Activated naive CD4-positive, alpha-beta T cell (primary cell): ENCODE results near the gene MAD2L1.
"Not testable (repeated sequence)": the region's sequence is repeated elsewhere in the genome, so short reads cannot be mapped to it uniquely, and the experiment has no call there.

ENCODE experiments used
- DNase-seq, 4 experiments: peaks; one replicate each; lab custom pipeline; 2025; lab: John Stamatoyannopoulos, UW

MAD2L1 gene

GRCh38 chr4:120066517-120067340 lies at the start of gene MAD2L1:
Gene MAD2L1 (minus strand): TSS chr4:120066848. CDS start chr4:120066734, 114 bp downstream.
- DNase-seq: peak; percentile 94 to 98 (median 98)

DNA sequence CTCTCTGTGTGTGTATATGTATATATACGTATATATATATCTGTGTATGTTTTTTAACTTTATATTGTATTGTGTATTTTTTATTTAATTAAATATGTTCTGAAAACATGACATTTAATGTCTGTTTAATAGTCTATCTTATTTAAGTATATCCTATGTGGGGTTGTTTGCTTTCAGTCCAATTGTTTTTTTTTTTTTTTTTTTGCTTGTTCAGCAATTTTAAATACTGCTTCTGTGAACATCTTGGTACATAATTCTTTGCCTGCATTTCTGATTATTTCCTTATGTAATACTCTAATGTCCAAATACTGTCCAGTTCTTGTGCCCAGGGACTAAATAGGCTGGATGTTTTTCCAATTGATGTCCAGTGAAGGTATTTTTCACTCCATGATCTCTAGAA lies 45.1 kb upstream of the MAD2L1 start:
- DNase-seq: no peak

DNA sequence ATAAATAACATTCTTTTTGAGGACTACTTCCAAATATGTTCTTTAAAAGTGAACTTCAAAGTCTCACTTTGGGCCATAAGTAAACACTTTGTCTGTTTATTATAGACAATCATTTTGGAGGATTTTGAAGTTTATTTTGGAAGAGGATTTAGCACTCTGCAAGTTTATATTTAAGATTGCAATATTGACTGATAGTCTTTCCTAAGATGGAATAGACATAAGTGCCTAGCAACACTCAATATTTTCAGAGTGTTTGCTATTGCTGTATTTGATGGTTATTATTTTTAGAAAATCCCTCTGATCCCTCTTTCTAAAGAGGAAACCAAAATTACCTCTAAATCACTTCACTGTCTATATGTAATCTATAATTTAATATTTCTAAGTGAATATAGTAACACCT lies 42.8 kb upstream of the MAD2L1 start:
- no peak for DNase-seq

GRCh38 chr4:120105472-120105871 lies 38.8 kb upstream of the MAD2L1 start:
- no peak for DNase-seq

DNA sequence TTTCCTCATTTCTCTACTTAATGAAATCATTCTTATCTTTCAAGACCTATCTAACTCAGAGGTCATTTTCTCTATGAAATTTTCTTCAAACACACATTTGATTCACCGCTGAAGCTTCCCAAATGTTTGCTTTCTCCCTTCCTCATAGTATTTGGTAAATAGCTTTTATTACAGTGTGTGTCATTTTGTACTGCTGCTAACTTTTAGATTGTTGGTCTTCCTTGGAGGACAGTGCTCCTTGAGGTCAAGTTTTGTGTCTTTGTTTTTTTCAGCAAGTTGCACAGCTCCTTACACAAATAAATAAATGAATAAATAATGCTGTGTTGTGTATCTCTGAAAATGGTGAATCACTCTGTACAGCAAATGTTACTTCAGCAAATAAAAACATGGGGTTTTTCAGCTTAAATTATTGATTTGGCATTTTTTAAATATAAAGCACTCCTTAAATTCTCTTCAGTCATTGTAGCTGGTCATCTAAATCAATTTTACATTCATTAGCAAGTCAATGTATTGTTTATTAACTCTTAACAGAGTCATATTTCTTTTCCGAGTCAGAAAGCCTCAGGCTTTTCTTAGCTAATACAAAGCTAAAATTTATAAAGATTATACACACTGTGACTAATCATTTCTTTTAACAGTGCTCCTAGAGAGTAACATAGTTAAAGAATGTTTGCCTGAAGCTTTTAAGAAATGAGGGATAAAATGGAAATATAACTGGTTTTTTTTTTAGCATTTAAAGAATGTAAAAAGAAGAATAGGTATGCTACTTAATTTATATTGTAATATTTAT lies 30.1 kb upstream of the MAD2L1 start:
- no peak for DNase-seq

DNA sequence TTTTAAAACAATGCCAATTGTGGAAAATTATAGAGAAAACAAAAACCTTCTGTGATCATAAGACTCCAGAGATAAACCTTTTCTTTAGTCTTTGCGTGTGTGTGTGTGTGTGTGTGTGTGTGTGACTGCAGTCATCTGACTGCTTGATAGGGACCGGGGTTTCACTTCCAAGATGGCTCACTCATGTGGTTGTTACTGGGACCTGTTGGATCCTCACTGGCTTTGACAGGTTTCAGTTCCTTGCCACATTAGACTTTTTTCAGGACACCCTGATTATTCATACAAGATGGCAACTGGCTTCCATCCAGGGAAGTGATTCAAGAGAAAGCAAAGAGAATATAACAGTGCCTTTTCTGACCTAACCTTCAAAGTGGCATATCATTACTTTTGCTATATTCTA lies 21.9 kb upstream of the MAD2L1 start:
- DNase-seq: no peak

GRCh38 chr4:120088066-120088465 lies 21.4 kb upstream of the MAD2L1 start:
- not testable (repeated sequence) for DNase-seq

DNA sequence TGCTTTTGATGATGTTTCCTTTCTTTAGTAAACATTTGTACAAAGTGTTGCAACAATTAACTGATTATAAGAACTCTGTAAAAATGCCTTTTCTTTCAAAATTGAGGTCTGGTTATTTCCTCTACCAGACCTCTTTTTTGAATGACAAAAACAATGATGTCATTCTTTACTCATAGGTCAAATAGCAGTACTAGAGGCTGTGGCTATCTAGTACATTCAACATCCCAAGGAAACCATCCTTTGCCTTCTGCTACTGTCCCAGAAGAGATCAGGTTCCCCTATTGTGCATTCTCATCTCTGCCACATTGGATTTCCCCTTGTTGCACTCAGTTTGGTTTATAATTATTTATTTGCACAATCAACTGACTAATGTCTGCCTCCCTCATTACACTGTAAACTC lies 19.1 kb upstream of the MAD2L1 start:
- DNase-seq: no peak

- DNase-seq: no peak
These were observed 17.7 kb upstream of the MAD2L1 start for GRCh38 chr4:120084327-120084726.

DNA sequence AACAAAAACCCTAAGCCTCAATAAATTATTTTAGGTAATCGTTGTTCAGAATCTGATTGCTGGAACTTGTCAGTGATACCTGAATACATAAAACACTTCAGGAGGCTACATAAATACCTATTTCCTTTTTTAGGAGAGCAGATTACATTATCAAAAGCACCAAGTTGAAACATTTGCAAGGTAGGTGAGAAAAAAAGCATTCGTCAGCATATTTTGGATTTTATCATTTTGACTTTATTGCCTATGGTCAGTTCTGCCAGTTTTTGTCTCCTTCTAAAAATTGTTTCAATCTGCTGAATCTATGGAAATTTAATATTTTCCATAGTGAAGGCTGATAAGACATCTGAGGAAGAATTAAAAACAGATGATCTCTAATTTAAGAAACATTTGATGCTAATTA lies 16.5 kb upstream of the MAD2L1 start:
- no peak for DNase-seq

- no peak for DNase-seq
These were observed 15.6 kb upstream of the MAD2L1 start for GRCh38 chr4:120082251-120082650.

GRCh38 chr4:120081726-120082125 lies 15.1 kb upstream of the MAD2L1 start:
- no peak for DNase-seq

- no peak for DNase-seq
These were observed 13.9 kb upstream of the MAD2L1 start for GRCh38 chr4:120080533-120080932.

DNA sequence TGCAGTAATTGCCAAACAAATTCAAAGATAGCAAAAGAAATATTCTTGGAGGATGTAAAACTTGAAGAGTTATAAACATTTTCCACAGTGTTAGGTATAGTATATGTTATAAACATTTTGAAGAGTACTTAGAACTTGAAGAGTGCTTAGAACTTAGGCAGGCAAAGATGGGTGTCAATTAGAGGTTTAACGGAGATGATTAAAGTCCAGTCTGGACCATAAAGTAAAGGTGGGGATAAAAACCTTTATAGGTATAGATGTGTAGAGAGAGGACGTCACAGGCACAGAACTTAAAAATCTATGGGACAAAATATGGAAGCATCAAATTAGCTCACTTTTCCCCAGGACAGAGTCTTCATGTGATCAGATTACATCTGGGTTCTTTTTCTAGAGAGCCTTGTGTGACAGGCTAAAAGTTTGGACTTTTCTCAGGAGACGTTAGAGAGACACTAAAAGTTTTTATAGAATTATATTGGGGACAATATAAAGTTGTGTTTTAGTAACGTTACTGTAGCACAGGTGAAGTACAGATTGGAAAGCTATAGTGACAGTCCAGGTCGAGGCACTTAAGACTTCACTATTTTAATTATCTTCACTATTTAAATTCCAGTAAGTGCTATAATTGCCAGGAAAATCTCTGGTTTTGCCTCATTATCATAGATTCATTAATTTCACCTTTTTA lies 13.3 kb upstream of the MAD2L1 start:
- DNase-seq: no peak

- DNase-seq: no peak
These were observed 11.6 kb upstream of the MAD2L1 start for GRCh38 chr4:120078216-120078615.

GRCh38 chr4:120071192-120071795 lies 4.6 kb upstream of the MAD2L1 start:
- peak in 1 of 4 experiments; percentile 7 for DNase-seq

GRCh38 chr4:120070196-120070595 lies 3.5 kb upstream of the MAD2L1 start:
- DNase-seq: no peak

DNA sequence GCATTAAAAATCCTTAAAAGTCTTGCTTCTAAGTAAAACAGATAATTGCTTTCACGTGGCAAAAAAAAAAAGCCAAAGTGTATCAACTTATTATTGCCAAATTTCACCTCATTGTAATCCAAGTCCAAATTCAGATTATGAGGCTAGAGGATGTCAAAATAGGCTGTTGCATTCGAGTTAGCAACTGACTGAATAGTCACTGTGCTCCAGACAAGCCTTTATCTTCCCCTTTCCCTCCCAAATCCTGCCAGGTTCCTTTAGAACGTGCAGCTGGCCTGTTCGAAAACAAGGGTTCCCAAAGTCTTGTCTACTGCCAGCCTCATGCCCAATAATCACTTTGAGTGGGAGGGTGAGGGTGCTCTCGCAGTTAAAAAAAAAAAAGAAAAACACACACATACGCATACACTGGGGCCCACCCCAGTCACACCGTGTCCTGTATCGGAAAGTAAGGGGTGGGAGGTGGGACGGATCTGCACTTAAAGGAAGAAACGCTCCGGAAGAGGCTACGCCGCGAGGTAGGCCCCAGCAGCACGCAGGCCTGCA lies 603 bp downstream of the MAD2L1 start:
- DNase-seq: no peak

- DNase-seq: no peak
These were observed 1.8 kb downstream of the MAD2L1 start for GRCh38 chr4:120064887-120065286.

- not testable (repeated sequence) for DNase-seq
These were observed 2.9 kb downstream of the MAD2L1 start for GRCh38 chr4:120063711-120064110.

- DNase-seq: no peak
These were observed 3.9 kb downstream of the MAD2L1 start for GRCh38 chr4:120062663-120063195.

- DNase-seq: no peak
These were observed 7.6 kb downstream of the MAD2L1 start for GRCh38 chr4:120059036-120059435.
